Erythroblast (primary cell): Measurements from ENCODE around the gene OBSL1.

Source experiments
- GATA1 ChIP-seq: IDR thresholded peaks from 2 replicates; pipeline ENCODE4 v1.6.1; 2011; ENCODE audit warnings: low read depth, mild to moderate bottlenecking, control low read depth, low read length, moderate library complexity
- POLR2A ChIP-seq: IDR thresholded peaks from 2 replicates; pipeline ENCODE4 v1.6.1; 2011; ENCODE audit warnings: mild to moderate bottlenecking, low read length

- TF ChIP-seq POLR2A (no peak), GATA1 (no peak)
Measured at GRCh38 chr2:219574484-219575311, 3.4 kb upstream of the OBSL1 start.
